HG03571 (cell line): ENCODE measurements around the gene EPYC.

Experiments
- ATAC-seq: cut with Tn5 transposase; IDR thresholded peaks from one replicate; pipeline ENCODE4 v1.9.1; 2021; ENCODE audit not compliant: unreplicated experiment

Gene EPYC, protein sequence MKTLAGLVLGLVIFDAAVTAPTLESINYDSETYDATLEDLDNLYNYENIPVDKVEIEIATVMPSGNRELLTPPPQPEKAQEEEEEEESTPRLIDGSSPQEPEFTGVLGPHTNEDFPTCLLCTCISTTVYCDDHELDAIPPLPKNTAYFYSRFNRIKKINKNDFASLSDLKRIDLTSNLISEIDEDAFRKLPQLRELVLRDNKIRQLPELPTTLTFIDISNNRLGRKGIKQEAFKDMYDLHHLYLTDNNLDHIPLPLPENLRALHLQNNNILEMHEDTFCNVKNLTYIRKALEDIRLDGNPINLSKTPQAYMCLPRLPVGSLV

DNA sequence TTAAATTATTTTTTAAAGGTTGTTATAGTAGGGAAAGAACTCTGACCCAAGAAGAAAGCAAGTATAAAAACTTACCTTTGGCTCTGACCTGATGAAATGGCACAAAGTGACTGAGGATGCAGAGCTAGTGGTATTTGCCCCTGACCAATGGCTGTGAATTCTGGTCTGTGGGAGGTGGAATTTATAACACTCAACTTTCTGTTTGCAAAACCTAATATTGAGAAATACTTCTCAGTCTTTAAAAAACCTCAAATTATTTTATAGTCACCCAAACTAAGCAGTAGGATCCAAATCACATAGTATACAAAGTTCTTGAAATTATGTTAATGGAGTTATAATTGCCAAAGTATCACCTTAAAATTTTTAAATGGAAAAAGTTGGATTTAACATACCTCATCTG, at the start of gene EPYC:
TSS of gene EPYC (minus strand) at position 101 of the 400 bp plus-strand sequence. CDS start 2,407 bp downstream, outside the sequence.
- ATAC-seq = no peak

DNA sequence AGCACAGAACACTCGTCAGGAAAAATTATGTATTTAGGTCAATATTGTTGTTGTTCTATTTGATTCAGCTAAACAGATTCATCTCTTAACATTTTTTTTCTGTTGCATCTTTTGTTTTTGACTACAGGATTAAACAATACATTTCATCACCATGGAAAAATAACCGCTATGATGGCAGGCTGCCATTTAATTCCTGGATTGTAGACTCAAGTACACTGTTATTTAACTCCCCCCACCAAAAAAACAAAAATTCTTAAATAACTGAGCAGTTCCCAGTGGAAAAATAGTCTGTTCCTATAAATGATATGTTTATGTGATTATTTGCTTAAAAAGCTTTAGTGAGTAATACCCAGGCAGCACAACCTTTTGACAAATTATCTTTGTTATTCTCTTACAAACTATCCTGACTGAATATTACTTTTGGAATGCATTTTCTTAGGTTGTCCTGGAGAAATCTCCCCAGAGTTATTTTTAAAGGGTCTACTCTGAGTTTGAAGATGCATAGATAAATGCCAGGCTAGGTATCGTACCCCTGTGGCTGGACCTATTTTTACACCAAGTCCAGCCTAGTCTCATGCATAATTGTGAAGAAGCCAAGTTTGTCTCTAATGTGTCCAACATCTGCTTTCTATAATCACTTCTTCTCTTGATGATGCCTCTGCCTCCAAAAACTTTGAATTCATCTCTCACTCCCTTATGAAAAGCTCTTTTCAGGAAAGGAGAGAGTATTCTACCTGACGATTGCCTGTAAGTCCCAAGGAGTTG, 49.4 kb upstream of the EPYC start:
- ATAC-seq = no peak

DNA sequence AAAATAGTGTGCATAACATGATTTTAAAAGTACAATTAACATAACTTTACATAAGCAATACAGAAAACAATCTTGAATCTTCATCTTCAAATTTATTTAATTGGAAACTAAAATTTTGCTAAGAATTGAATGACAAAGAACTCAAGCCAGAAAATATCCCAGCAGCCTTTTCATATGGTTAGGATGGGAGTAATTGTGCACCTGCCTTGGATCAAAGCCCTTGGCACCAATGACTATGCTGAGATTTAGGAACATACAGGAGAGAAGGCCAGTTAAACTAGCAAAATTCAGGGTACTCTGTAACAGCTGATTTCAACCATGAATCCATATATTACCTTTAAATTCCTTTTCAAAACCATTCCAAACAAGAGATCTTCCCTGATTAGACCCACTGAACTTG, 47.3 kb upstream of the EPYC start:
- ATAC-seq = no peak

DNA sequence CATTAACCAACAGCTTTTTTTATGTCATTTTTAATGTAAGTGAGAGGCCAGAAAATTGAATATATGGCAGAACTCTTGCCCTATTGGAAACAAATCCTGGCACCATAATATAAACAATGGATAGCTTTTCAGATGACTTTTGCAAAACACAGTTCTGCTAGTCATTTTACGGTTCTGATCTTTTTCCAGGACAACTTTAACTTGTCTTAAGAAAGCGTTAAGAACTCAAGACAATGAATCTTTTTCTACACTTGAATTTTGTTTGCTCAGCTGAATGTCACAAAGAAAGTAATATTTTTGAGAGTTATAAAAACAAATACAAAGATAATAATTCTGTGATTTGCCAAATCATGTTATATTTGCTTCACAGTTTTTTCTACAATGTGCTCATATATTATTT, 39.8 kb upstream of the EPYC start:
- no peak for ATAC-seq

DNA sequence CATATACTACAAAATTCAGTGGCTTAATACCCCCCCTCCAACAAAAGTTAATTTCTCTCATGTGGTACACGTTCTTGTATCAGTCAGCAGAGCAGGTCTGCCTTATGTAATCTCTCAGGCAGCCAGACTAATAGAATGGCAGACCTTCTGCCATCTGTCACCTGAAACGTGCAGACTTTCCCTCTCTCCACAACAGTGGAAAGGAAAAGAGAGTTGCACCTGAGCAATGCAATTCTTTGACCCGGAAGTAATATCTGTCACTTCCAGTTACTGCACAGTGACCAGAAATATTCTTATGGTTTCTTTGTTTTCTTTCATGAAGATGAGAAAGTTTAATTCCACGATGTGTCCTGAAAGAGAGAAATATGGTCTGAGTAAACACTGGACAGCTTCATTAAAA, 38.6 kb upstream of the EPYC start:
- ATAC-seq = no peak

DNA sequence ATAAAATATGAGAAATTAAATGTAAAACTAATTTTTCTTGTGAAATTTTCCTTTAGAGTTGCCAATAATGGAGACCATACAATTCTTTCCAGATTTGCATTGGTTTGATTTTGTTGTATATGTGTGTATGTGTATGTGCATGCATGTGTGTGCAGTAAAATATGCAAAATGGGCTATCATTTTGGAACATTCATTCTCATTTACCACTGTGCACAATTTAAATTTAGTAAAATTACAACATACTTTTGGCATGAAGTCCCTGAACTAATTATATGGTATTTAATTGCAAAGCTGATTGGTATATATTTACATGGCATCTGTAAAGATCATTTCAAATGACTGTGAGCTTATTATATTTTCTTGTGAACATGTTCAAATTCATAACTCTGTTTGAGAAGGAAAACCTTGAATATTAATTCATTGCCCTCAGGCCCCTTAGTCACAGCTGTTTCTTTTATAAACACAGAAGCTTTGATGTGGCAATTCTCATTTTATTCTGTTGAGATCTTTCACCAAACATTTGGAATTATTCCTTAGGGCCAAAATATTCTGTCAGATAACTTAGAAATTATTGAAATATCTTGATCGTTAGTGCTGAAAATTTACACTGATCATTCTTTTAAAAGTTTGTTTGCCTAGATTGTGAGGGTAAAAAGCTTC, 35.5 kb upstream of the EPYC start:
- ATAC-seq = no peak

DNA sequence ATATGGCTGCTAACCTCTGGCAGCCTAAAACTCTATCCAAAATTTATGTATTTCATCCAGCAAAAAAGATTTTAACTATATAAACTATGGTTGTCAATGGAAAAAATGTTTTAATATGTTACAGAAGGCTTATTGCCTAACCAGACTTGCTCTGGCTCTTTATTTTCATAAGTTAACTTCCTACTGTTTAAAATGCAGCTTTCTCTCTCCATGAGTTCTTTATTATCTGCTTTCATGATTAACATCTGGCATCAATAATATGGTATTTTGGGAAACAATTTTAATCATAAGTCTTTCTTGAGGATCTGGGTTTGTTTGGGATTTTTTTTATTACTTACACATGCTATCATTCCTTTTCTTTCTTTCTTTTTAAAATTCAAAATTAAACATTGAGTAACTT, 32.5 kb upstream of the EPYC start:
- no peak for ATAC-seq

DNA sequence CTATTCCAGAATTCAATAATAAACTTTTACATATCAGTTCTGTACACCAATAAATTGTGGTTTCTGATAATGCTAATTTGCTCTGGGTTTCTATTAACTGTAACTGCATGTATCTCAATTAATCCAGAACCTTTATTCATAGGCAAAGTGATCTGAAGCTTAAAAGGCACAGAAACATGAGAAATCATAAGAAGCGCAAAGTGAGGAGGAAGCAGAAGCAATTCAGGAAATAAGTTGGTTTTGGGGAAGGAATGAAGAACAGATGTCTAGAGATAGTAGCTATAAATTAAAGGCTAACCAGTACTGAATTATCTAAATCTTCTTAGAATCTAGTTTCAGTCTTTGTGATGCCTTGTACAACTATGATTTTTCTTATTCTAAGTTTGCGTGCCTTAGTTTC, 28.5 kb upstream of the EPYC start:
- no peak for ATAC-seq

DNA sequence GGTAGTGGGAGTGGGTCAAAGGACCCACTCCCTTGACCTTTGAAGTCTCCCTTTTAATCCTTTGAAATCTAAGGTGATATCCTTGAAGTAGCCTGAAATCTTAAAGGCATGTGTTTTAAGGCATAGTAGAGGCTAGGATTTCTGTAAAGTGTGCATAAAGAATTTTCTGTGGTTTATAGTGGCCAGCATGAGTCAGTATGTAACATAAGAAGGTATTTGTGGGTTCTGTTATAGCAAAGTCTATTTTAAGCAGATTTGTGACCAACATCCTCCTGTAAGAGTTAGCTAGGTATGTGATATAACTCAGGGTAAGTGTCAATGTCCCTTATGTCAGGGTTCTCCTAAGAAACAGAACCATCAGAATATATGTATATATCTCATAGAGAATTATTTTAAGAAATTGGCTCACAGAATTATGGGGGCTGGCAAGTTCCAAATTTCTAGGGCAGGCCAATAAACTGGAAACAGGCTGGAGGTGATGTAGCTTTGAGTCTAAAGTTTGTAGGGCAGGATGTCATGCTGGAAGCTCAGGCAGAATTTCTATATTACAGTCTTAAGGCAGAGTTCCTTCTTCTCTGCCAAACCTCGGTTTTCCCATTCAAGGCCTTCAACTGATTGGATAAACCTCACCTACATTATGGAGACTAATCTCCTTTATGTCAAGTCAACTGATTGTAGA, 18.7 kb upstream of the EPYC start:
- no peak for ATAC-seq

DNA sequence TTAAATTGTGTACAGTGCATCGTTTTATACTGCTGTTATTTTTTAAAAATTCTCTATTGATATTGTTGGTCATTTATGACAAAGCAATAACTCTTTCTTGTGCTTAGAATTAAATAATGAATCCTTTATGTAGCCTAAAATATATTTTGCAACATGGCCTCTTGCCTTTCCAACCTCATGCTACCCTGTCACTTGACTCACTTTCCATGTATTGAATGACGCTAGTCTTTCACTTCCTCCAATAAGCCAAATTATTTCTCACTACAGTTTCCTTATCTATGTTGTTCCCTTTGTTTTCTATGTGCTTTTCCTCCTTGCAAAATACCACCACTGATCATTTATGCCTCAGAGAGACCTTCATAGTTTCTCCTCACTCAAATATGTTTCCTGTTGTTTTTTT, 16.3 kb upstream of the EPYC start:
- no peak for ATAC-seq

DNA sequence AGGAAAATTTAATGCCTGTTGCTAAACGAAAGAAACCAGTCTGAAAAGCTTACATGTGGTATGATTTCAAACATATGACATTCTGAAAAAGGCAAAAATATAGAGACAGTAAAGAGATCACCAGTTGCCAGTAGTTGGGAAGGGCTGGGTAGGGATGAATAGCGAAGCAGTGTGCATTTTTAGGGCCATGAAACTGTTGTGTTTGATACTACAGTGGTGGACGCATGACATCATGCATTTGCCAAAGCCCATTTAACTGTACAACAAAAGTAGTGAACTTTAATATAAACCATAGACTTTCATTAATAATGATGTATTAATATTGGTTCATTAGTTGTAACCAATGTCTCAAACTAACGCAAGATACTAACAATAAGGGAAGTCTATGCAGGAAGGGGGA, 14.7 kb upstream of the EPYC start:
- no peak for ATAC-seq

DNA sequence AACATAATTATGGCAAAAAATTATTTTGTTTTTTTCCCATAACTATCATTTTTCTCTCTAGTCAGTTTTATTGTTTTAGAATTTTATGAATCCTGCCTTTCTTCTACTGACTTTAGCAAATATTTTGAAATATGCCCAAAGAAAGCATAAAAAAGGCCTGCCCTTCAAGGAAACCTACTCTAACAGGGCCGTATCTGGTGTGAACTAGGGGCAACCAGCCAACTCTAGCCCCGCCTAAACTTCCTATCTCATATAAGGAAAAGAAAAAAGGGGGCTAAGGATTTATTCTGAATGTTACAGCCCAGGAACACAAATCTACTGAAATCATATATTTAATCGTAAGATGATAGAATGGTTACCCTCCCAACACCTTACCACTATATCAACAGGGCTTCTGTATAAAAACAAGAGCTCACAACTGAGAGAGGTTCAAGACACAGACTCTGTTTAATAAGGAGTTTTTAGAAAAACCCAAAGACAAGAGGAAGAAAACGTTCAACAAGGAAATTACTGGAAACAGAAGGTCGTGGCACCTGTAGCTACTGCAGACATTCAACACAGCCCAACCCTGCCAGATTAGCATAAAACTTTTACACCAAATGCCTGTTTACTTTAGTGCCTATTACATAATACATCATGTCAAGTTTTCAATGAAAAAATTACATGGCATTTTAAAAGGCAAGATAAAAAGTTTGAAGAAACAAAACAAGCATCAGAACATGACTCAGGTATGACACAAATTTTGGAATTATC, 12.9 kb upstream of the EPYC start:
- no peak for ATAC-seq

DNA sequence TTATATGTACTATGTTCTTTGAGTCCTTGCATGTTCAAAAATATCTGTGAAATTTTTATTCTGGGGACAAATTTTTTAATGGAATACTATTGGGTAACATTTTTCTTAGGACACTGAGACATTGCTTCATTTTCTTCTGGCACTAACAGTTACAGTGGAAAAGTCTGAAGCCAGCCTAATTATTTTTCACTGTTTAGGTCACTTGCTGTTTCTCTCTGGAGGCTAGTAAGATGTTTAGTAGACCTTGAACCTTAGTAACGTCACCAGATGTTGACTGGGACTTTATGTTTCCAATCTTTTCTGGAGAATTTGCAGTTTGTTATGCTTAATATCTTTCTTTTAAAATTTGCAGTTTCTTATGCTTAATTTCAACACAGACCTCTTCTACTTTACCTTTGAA, 12.3 kb upstream of the EPYC start:
- ATAC-seq = no peak

DNA sequence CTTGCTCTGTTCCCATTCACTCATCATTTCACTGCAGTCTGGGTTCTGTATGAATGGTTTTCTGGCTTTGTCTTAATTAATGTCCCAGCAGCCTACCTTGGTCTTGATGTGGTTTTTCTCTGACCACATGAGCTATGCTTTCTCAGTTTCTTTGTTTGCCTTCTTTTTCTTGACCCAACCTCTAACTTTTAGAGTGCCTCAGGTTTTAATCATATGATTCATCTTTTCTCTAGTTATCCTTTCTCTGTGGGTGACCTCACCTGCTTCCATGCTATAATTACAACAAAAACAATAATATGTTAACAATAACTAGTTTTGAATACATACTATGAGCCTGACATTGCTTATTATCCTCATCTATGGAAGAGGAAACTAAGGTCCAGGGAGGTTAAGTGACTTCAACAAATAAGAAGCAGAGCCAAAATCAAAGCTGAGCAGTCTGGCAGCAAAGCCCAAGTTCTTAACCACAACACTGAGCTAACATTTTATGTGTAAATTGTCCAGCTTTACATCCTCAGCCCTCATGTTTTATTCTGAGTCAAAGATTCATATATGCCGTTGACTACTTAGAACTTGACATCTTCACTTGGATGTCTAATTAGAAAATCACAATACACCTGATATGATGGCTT, 4.7 kb upstream of the EPYC start:
- ATAC-seq = peak; percentile 89

DNA sequence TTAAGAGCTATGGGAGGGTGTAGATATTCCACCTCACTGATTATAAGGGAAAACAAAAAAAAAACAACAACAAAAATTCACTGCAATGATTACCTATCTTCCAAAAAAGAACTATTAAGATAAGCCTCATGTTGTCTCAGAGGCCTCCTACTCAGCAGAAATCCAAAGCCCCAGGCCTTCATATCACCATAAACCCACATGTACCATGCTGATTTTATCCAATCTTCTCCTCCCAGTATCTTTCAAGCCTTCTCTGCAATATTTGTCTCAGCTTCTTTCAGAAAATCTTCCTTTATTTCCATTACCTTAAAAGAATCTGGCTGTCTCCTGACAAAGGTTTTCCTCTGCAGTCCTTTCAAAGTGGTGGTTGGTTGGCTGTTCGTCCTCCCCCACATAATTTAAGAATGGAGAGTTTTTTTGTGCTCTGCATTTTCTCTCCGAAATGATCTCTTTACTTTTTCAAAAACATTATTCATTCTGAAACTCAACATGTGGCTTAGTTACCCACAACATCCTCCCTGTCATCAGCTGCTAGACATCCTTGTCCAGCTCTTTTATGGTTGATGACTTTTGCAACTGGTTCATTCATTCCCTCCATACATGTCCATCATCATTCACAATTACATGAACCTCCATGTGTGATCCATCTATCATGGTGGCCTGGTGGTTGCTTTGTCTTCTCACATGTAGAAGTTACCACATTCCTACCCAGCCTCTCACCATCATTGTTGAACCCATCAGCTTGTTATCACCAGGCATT, 2.9 kb upstream of the EPYC start:
- peak; percentile 72 for ATAC-seq

DNA sequence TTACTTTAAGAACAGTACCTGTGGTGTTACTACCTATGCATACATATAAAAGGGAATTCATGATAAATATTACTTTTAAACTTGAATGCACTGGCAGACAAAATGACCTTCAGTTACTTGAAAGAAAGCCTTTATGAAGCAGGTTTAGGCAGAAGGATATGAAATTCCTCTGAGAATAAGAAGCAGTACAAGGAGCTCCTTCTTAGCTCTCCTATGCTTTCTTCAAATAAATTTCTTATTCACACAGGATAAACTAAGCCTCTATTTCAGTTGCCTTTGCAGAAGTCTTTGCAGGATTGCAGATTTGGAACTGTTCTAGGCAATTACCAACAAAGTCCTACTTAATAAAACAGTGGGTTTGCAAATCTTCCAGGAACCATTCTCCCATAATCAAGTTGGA, 1.0 kb downstream of the EPYC start:
- no peak for ATAC-seq

DNA sequence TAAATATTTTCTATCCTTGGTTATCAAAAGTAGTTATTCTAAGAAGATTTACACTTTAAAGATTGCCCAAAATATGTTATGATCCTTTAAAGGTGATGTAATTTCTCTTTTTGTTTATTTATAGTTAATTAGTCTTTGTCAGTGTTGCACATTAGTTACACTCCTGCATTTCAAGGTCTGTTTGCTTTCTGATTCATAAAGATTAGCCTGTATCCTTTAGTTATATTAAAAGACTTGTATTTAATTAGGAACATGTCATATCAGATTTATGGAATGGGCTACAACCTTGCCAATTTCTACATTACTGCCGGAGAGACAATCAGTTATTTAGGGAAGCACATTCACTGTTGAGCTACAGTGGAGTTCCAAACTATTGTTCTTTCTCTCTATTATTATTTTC, 3.5 kb downstream of the EPYC start:
- no peak for ATAC-seq

DNA sequence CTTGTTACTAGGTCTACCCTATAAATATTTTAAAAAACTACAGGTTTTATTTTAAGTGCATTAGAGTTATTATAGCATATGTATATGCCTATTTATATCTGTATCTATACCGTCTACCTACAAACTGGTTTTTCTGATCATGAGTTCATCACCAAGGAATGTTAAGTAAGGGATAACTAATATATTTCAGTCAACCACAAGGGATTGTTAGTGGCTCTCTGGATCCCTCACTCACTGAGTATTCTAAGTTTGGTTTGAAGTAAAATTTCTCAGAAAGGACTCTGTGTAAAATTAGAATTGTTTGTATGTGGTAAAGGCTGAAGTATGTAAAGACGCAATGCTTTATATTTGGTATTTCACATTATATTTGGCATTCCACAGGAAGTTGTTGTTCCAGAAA, 4.8 kb downstream of the EPYC start:
- no peak for ATAC-seq

DNA sequence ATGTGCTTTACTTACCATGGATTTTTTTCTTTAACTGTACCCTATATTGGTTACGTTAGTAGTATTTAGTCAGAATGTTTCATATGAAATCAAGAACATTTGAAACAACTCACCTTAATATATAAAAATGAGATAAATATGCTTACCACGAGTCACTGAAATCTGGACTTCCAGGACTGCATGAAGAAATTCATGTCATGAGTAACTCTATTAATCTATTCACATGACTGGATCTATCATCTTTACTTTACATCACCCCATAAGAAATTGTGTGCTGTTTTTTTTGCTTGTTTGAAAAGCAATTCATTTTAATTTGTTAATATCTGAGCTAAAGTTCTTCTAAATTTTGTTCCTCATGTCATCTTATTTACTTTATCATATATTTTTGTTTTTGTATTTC, 5.2 kb downstream of the EPYC start:
- no peak for ATAC-seq

DNA sequence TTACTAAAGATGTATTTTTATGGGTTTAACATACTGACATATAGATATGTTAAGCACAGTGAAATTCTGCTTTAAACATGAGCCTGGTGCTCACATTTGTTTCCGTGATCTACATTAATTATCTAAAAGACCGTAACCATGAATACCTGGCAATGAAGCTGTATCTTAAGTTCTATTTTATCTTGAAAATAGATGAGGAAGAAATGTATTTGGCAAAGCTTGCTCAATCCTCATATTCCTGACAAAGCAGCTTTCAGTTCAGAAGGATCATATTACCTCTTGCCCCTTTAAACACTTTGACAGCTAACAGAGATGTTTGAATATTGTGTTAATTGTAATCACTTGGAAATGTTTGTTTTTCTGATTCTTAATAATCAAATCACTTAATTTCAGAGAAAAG, 9.8 kb downstream of the EPYC start:
- no peak for ATAC-seq
